Ascending aorta (tissue), 2 donors: Measurements from ENCODE around the gene ZNF638. TPM values are rescaled to one million over a fixed set of nuclear protein-coding genes. Genes with fewer than 3 reads are reported as not detected.

Experiments
- DNase-seq, 2 donors: peaks; one replicate each; pipeline ENCODE4 v3.0.0-alpha.2; 2019; ENCODE audit warnings: low spot score in 2 of 2
- H3K27ac ChIP-seq, 2 donors: fragments of 200-600 bp; sonication (generic); one replicate each; pipeline ENCODE4 v1.5.1; 2016 to 2017; ENCODE audit warnings: mild to moderate bottlenecking in 1 of 2
- H3K27me3 ChIP-seq: fragments of 200-600 bp; sonication (generic); one replicate; pipeline ENCODE4 v1.5.1; 2017
- H3K36me3 ChIP-seq, 2 donors: fragments of 200-600 bp; sonication (generic); one replicate each; pipeline ENCODE4 v1.5.1; 2016
- H3K4me1 ChIP-seq, 2 donors: fragments of 200-600 bp; sonication (generic); one replicate each; pipeline ENCODE4 v1.5.1; 2016 to 2017; ENCODE audit warnings: mild to moderate bottlenecking in 1 of 2
- H3K4me3 ChIP-seq, 2 donors: fragments of 200-600 bp; sonication (generic); one replicate each; pipeline ENCODE4 v1.5.1; 2016 to 2017; ENCODE audit warnings: mild to moderate bottlenecking in 1 of 2
- H3K9me3 ChIP-seq, 2 donors: fragments of 200-600 bp; sonication (generic); one replicate each; pipeline ENCODE4 v1.5.1; 2016
- intact Hi-C: fragments of 100-400 bp; cut with DNase I; formaldehyde crosslinking; loops from one replicate; pipeline ENCODE4 v1.15.1; 2023
- total RNA-seq: library from RNA; depleted of rRNA; stranded (reverse); fragments of >200 nt; gene quantifications from one replicate; pipeline ENCODE4 v1.1.0, GENCODE V29; 2016
- TF ChIP-seq, protein P1 (sequence below), 3 experiments: fragments of 200-600 bp in 2 of 3; fragments of 450-650 bp in 1 of 3; sonication (generic) in 2 of 3; IDR thresholded peaks; one replicate each; pipeline ENCODE4 v1.5.1; 2016 to 2019; ENCODE audit warnings: antibody characterized with exemption in 3 of 3, mild to moderate bottlenecking in 1 of 3, moderate library complexity in 1 of 3

Gene ZNF638
- total RNA-seq, 1 donor from 2014 or later = 56.0 TPM

DNA sequence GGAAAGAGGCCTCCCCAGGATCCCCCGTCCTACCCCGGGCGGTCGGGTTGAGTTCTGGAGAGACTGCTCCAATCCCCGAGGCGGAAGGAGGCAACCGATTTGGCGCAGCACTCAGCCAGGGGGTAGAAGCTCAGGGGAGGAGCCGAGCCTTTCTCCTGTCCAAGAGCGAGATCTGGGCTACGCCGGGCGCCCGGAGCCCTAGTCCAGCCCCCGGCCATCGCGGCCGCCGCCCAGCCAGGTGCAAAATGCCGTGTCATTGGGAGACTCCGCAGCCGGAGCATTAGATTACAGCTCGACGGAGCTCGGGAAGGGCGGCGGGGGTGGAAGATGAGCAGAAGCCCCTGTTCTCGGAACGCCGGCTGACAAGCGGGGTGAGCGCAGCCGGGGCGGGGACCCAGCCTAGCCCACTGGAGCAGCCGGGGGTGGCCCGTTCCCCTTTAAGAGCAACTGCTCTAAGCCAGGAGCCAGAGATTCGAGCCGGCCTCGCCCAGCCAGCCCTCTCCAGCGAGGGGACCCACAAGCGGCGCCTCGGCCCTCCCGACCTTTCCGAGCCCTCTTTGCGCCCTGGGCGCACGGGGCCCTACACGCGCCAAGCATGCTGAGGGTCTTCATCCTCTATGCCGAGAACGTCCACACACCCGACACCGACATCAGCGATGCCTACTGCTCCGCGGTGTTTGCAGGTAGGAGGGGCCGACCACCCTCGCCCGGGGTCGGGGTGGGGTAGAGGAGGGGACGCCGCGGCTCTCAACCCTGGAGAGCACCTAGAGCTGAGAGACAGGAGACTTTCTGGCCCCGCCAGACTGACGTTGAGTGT lies 122.0 kb downstream of the ZNF638 start, which contains the start of gene DYSF:
DYSF (plus strand) TSS at position 158 of the 817 bp plus-strand sequence.
- no peaks in the 10 kb centered on the region for H3K27me3 ChIP-seq
- peak in 1 of 2 donors; percentile 65 for DNase-seq
- peaks cover 12 to 26% of the 10 kb centered on the region in 2 donors for H3K4me1 ChIP-seq
- TF ChIP-seq, protein P1, sequence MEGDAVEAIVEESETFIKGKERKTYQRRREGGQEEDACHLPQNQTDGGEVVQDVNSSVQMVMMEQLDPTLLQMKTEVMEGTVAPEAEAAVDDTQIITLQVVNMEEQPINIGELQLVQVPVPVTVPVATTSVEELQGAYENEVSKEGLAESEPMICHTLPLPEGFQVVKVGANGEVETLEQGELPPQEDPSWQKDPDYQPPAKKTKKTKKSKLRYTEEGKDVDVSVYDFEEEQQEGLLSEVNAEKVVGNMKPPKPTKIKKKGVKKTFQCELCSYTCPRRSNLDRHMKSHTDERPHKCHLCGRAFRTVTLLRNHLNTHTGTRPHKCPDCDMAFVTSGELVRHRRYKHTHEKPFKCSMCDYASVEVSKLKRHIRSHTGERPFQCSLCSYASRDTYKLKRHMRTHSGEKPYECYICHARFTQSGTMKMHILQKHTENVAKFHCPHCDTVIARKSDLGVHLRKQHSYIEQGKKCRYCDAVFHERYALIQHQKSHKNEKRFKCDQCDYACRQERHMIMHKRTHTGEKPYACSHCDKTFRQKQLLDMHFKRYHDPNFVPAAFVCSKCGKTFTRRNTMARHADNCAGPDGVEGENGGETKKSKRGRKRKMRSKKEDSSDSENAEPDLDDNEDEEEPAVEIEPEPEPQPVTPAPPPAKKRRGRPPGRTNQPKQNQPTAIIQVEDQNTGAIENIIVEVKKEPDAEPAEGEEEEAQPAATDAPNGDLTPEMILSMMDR (IDR thresholded peaks at IDR 0.05) = no peak
- H3K36me3 ChIP-seq = no peaks in the 10 kb centered on the region
- no peaks in the 10 kb centered on the region for H3K9me3 ChIP-seq
- peak within 1 kb of the TSS; percentile 57 to 70 for H3K4me3 ChIP-seq
- intact Hi-C loops = no loop called here
- peak within 1 kb of the TSS; percentile 10 to 36 for H3K27ac ChIP-seq

DNA sequence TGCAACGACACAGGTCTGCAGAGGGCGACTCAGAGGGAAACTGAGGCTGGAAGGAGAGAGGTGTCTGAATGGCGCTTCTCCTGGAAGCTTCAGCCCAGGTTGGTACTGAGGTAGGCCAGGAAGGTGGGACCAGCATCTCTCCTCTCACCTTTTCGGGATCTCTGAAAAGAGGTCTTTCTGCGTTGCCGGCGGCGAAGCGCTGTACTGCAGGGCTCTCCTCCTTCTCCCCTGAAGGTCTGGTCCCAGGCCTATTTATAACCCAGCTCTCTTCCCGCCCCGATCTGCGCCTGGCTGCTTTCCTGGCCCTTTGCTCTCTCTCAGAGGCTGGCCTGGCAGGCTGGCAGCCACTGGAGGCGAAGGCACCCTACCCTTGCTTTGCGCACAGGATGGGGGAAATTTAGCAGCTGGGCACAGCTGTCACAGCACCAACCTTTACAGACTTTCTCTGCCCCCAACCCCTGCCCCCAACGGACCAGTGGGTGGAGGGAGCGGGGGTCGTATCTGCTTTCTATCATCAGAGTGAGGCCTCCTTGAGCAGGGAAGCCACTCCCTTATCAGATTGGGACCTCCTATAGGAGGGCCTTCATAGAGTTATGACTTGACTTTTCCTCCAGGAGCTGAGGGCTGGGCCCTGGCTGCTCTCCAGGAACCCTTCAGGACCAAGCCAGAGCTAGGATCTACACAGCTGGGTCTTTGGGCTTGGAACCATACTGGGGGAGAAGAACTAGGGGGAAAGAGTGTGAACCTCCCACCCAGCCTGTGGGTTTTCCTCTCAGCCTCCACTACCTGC lies 122.8 kb downstream of the ZNF638 start:
- Histone ChIP-seq H3K4me1 (peaks cover 12 to 26% of the 10 kb centered on the region in 2 donors), H3K9me3 (no peaks in the 10 kb centered on the region), H3K4me3 (peak overlapping the region; percentile 57 to 70), H3K27me3 (no peaks in the 10 kb centered on the region), H3K27ac (peak overlapping the region; percentile 10 to 36), H3K36me3 (no peaks in the 10 kb centered on the region)
- peak in 1 of 2 donors; percentile 71 for DNase-seq
- intact Hi-C loops = no loop called here
- TF ChIP-seq, protein P1 (IDR thresholded peaks at IDR 0.05) = no peak

DNA sequence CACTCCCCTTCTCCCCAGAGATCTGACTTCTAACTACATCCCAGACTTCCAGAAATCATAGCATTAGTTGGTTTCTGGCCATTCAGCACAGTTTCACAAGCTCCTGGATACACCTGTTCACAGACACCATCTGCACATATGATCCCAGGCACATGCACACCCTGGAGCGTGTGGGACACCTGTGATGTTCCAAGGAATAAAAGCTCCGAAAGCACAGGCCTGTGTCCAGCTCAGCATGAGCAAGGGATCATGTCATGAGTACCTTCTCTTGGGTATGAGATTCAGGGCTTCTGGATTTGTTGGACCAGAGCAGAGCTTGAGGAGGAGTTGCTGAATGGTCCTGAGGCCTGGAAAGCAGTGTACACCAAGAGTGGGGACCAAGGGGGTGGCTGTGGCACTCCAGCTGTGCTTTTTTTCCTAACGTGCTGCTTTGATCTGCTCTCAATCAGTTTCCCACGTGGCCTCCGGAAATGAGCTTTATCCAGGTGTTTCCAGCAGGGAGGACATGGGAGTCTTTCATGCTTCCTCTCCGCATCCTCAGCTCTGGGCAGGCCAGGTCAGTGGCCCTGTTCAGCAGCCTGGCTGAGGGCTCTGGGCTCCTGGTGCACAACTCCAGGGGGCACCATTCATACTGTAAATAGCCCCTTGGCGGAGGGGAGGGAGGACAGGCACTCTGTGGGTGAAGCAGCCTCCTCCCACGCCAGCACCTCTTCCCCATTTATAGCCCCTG lies 123.6 kb downstream of the ZNF638 start:
- H3K4me1 ChIP-seq = peaks cover 12 to 26% of the 10 kb centered on the region in 2 donors
- TF ChIP-seq, protein P1 (IDR thresholded peaks at IDR 0.05) = no peak
- no peak overlapping the region for H3K4me3 ChIP-seq
- no peaks in the 10 kb centered on the region for H3K9me3 ChIP-seq
- intact Hi-C loops = no loop called here
- H3K27ac ChIP-seq = peak overlapping the region in 1 of 2 donors; percentile 43
- DNase-seq = peak in 1 of 2 donors; percentile 53
- H3K27me3 ChIP-seq = no peaks in the 10 kb centered on the region
- H3K36me3 ChIP-seq = no peaks in the 10 kb centered on the region

DNA sequence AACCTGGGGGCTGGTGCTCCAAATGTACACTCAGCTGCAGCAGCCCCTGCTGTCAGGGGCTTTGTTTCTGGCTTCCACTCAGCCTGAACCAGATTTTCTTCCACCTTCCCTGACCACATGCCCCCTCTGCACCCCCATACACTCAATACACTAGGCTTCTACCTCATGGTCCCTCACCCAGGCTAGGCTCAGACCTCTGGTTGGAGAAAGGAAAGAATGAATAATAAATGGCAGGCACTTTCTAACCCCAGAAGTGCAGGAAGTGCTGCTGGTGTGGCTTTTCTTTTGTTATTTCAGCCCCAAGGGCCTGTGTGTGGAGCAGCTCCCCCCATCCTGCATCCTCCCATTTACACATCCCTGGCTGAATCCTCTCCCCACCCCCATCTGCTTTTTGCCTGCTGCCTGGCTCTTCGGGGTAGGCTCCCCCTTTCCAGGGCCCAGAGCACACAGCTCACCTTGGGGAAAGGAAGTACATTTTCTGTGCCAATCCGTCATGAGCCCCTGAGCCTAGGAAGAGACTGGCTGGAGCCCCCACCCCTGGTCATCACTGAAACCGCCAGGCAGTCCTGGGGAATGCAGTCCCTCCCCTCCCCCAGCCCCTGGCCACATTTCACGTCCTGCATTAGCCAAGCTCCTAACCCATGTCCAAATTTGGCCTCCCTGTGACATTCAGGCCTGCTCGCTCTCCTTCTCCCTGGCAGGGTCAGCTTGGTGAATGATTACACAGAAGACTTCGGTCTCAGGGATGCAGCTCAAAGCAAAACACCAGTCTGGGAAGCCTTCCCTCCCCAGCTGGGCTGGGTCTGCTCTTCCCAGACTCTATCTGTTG lies 124.4 kb downstream of the ZNF638 start:
- Histone ChIP-seq H3K4me1 (peaks cover 12 to 26% of the 10 kb centered on the region in 2 donors), H3K4me3 (no peak overlapping the region), H3K27me3 (no peaks in the 10 kb centered on the region), H3K27ac (peak overlapping the region; percentile 36 to 43), H3K9me3 (no peaks in the 10 kb centered on the region), H3K36me3 (no peaks in the 10 kb centered on the region)
- intact Hi-C loops = no loop called here
- peak in 1 of 2 donors; percentile 64 for DNase-seq
- TF ChIP-seq, protein P1 (IDR thresholded peaks at IDR 0.05) = no peak
